ENCODE data around the gene CIZ1.
A peak's percentile ranks its signal among the peaks of the same experiment; 100 is the strongest.
"Not testable (repeated sequence)": the region's sequence is repeated elsewhere in the genome, so short reads cannot be mapped to it uniquely, and the experiment has no call there.

CIZ1 gene

DNA sequence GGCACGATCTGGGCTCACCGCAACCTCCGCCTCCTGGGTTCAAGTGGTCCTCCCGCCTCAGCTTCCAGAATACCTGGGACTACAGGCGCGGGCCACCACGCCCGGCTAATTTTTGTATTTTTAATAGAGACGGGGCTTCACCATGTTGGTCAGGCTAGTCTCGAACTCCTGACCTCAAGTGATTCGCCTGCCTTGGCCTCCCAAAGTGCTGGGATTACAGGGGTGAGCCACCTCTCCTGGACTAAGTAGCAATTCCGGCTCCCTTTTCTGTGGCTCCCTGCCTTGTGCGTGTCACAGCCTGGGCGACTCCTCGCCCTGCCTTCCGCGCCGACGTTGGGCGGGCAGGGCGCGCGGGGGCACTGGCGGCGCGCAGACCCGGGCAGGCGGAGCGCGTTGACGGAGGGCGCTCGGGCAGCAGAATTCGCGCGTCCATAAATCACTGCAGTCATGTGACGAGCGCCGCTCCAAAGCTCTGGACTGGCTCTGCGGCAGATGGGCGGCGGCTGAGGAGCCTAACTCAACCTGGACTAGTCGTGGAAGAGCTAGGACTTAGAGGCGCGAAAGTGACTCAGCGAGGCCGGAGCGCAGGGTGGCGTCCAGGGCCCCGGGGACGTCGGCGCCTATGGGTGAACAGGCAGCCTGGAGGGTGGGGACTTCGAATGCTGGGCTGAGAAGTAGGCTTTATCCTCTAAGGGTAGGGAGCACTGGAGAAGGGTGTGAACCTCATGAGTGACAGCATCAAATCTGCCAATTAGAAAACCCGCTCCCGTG is 1.4 kb upstream of the CIZ1 start:
- peak in 2 of 4 experiments; percentile 19 to 41 for DNase-seq (ENCODE audit: low read depth in 4 of 4, low spot score in 1 of 4)

DNA sequence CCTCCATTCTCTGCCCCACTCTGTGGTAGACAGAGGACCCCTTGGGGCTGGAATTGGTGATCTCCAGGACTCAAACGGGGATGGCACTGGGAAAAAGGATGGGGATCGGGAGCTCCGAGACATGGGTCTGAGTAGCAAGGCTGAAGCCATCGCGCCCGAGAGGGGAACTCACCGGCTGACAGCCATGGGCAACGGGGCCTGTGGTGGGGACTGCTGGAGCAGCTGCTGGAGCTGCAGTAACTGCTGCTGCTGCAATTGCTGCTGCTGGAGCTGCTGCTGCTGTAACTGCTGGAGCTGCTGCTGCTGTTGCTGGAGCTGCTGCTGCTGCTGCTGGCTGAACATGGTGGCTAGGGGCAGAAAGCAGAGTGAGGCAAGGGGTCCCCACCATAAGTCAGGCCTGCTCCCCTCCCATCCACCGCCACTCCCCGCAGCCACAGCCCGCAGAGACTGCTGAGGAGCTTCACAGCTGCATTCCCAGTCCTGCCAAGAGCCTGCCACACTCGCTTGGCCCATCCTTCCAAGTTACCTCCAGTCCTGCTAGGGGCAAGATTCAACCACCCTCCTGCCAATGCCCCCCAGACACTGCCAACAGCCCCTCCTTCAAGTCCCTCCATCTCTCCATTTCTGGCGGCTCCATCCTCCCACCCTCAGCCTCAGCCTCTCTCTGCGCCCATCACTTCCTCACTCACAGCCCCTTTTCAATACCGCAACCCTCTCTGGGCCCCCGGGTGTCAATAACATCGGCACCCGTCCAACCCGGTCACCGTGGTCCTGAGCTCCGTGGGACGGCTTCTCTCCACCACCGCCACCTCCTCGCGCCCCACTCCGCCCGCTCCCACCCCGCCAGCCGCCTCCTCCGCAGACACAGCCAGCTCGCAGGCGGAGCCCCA is 611 bp downstream of the CIZ1 start:
- DNase-seq (ENCODE audit: low read depth in 4 of 4, low spot score in 1 of 4): no peak

DNA sequence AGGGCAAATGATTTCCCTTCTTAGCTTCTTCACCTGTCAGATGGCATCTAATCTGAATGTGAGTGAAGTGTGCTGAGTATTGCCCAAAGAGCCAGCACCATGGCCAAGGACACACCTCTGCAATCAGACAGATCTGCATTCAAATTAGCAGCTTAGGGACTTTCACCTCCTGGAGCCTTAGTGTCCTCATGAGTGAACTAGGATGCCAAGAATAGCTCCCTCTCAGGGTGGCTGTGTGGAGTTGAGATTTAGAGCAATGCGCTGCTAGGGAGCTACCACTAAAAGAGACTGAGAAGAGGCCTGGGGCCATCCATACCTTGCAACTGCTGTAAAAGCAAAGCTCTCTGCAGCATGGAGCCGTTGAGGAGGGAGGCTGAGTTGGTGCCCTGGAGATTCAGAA is 1.4 kb downstream of the CIZ1 start:
- no peak for DNase-seq (ENCODE audit: low read depth in 4 of 4, low spot score in 1 of 4)

DNA sequence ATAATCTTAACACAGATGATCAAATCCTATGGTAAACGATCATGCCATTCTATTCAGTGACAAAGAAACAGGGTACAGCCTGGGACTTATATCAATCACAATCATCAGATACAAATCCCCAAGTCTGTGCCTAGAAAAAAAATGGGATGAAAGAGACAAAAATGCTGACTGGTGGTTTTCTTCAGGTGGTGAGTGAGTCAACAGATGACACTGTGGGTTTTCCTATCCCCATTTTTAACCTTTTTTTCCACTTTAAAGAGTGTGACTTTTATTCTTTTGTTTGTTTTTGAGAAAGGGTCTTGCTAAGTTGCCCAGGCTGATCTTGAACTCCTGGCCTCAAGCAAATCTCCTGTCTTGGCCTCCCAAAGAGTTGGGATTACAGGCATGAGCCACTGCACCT is 3.2 kb downstream of the CIZ1 start:
- no peak for DNase-seq (ENCODE audit: low read depth in 4 of 4, low spot score in 1 of 4)

DNA sequence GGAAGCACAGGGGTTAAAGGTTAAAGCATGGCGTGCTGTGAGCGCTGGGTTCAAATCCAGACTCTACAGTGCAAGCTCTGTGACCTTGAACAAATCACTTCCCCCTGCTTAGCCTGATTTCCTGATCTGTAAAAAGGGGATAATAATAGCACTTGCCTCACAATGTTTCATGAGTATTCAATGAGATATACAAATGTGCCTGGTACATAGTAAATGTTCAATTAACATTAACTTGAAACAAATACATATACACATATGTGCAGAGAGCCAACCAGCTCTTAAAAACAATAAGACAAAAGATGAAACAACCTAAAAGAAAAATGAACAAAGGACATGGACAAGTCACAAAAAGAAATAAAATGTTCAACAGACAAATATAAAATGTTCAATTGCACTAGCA is 4.0 kb downstream of the CIZ1 start:
- no peak for DNase-seq (ENCODE audit: low read depth in 4 of 4, low spot score in 1 of 4)

DNA sequence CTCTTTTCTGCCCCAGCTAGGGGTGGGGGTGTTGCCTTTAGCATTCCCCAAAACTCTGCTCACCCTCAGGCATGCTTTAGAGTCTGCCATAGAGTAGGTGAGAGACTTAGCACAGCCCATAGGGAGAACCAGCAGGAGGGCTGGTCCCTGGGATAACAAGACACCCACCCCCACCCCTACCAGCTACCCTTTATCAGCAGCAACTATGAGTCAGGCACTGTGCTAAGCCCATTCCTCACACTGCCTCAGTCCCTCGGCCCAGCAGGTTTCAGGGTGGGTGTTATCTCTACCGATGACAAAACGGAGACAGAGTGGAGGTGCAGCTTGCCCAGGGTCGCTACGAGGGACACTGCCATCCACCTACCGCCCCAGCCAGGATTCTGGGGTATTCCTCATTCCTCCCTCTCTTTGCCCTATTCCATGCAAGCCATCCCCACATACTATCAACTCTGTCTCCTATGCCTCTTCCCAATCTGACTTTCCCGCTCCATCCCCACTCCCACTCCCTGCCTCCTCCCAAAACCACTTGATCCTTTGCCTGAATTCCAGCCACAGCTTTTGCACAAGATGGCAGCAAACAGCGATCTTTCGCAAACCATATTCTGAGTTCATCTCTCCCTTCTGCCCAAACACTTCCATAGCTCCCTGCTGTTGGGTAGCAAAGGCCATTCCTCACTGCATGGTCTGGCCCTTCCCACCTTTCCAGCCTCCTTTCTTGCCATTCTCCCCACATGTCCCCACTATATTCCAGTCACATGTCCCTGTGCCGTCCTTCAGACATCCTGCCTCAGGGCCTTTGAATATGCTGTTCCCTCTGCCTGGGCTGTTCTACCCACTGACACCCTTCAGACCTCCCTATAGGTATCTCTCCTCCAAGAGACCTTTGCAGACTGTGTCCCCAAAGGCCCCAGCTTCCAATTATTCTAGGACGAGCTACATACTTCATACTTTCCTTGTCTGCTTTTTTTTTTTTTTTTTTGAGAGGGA is 5.1 kb downstream of the CIZ1 start:
- DNase-seq (ENCODE audit: low read depth in 4 of 4, low spot score in 1 of 4): no peak

DNA sequence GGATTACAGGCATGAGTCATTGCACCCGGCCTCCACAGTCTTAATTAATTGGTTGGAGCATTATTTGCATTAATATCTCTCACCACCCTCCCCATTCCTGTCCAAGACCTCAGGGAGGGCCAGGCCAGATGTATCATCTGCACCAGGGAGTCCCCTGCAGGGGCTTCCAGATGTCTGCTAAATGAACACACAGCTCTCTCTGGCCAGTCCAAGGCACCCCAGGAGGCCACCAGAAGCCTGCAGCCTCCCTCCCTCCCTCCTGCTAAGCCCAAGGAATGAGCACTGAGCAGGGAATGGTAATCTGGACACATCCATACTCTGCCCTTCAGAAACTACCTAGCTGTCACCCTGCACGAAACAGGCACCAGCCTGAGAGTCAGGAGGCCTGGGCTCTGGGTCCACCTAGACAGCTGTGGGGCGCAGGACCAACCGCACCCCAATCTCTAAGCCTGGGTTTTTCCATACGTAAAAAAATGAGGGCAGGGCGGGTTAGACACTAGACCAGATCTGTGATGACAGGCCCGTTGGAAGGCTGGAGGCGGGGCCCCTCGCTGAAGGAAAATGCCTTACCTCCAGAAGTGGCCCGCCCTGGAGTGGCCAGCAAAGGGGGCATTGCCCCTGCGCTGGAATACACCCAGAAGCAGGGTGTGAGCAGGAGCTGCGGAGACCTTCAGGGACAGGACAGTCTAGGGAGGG is 8.3 kb downstream of the CIZ1 start:
- no peak for DNase-seq (ENCODE audit: low read depth in 4 of 4, low spot score in 1 of 4)

DNA sequence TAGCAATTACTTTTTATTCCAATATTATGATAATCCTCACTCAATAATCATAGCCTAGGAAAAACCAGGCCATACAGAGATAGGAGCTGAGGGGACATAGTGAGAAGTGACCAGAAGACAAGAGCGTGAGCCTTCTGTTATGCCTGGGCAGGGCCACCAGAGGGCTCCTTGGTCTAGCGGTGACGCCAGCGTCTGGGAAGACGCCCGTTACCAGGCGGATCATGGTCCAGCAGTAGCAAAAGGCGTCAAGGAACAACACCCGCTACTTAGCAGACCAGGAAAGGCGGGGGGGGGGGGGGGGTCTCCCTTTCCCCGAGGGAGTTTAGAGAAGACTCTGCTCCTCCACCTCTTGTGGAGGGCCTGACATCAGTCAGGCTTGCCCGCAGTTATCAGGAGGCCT is 9.9 kb downstream of the CIZ1 start:
- not testable (repeated sequence) for DNase-seq (ENCODE audit: low read depth in 4 of 4, low spot score in 1 of 4)

DNA sequence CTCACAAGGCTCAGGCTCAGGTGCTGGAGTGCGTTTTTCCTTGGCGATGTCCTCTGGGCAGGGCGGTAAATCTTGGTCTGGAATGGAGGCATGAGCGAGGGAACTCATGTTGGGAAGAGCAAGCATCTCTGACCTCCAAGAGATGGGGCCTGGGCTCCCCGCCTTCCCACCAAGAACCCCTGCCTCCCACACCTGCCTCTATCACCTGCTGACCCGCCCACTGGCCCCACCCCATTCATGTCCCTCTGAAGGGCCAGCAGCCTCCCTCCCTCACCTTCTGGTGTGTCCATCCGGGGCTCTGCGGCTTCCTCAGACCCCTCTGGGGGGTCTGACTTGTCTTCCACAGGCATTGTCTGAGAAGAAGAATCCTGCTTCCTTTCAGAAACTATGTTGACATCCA is 10.9 kb downstream of the CIZ1 start:
- DNase-seq (ENCODE audit: low read depth in 4 of 4, low spot score in 1 of 4): no peak

DNA sequence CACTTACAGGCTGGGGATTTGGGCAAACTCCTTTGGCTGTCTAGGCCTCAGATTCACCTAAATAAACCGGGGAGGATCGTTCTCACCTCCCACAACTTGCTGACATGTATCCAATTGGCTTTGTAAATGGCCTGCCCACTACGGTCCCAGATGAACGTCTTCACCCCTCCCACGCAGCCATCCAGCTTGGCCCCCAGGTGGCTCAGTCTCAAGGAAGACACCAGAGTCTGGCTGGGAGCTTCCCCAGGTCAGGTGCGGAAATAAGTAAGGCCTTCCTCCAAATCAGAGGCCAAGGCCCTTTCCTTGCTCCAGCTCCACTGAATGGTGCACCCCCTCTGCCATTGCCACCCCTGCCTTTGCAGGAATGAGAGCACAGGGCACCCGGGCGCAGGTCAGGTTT is 11.4 kb downstream of the CIZ1 start:
- DNase-seq (ENCODE audit: low read depth in 4 of 4, low spot score in 1 of 4): no peak

DNA sequence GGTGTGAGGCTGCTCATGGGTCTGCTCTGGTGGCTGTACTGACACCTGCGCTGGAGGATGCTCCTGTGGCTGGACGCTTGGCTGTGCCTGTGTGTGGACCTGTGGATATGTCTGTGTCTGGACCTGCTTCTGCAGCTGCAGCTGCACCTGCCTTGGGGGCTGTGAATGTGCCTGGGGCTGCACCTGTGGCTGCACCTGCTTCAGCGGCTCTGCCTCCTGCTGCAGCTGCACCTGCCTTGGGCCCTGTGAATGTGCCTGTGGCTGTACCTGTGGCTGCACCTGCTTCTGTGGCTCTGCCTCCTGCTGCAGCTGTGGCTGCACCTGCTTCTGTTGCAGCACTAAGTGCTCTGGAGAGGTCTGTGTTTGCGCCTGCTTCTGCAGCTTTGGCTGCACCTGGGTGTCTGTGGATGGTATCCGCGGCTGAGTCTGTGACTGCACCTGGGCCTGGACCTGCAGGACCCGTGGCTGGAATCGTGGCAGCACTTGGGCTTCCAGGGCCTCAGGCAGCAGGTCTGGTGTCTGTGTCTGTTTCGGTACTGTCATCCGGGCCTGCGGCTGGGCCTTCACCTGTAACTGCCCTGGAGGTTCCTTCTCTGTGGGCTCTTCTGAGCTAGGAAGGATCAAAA is 12.5 kb downstream of the CIZ1 start:
- DNase-seq (ENCODE audit: low read depth in 4 of 4, low spot score in 1 of 4): no peak

DNA sequence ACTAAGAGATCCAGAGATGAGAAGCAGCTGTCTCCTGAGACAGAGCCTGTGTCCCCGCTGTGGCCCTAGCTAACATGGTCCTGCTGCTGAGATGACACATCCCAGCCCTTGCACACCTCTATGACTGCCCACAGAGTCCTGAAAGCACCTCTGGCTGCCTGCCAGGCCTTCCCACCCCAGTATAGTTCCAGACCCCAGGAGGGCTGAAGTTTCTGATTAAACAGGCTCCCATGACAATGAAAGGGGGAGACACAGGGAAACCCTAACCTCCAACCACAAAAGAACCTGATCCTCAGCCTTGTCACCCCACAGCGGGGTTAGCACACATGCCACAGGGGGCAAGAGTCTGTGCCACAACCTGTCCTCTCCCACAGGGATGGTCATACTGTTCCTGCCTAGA is 15.6 kb downstream of the CIZ1 start:
- no peak for DNase-seq (ENCODE audit: low read depth in 4 of 4, low spot score in 1 of 4)

DNA sequence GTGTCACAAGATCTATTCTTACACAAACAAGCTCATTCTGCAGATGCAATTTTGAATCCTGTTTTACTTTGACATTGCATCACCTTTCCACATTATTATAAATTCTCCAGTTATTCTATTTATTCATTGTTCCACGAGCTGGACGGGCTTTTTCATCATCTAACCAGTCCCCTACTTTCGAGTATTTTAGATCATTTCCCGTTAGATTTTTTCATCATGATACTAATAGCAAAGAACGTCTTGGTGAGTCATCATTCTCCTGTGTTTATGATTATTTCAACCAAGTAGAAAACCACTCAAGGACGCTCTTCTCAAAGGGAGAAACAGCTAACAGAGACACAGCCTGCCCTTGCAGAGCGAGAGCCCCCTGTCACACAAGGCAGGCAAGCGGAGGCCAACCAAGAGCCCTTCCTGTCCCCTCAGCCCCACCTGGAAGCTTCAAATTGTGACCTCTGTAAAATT is 16.2 kb downstream of the CIZ1 start:
- DNase-seq (ENCODE audit: low read depth in 4 of 4, low spot score in 1 of 4): no peak

DNA sequence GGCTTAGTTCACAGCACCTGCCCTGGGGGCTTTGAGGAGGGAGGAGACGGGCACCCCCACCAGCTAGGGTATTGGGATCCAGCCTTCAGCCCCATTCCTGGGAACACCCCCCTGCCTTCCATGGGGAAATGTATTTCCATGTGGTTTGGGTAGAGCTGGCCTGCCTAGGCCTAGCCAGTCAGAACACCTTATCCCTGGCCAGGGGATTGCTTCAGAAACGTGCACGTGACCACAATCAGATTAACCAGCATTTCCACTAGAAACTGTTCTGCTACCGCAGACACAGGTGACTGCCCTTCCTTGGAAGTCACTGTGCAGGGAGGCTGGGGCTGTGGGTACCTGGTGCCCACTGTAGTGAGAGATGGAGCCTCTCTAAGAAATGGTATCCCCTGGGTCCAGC is 17.3 kb downstream of the CIZ1 start:
- DNase-seq (ENCODE audit: low read depth in 4 of 4, low spot score in 1 of 4): no peak

DNA sequence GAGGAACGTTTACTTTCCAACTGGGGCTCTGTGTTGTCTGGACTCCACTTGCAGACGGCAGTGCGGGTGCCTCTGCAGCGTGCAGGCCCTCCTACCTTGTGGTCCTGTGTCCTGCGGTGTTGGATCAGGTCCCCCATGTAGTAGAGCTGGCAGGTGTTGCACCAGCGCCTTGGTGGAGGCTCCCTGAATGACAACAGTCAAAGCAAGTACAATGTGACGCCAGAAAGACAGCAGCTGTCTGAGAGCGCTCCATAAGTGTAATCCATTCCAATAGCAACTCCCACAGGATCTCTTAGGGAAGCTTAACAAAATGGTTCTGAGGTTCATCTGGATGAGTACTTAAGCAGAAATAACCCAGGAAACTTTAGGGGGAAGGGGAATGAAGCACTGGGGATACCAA is 21.4 kb downstream of the CIZ1 start:
- no peak for DNase-seq (ENCODE audit: low read depth in 4 of 4, low spot score in 1 of 4)

DNA sequence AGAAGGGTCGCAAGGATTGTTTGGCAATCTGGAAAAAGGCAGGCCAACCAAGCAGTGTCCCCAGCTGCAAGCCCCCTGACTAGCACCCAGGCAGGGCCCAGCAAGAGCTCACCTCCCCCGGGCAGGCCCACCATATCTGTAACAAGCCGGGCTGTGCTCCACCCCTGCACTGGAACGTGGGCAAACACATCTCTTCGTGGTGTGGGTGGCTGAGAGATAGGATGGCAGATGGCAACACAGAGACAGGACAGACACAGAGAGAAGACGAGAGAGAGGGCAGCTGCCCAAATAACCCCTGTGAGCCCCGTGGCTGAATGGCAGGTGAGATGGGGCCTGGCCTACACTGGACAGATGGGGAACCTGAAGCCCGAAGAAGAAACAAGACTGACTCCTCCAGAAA is 21.9 kb downstream of the CIZ1 start:
- DNase-seq (ENCODE audit: low read depth in 4 of 4, low spot score in 1 of 4): no peak

DNA sequence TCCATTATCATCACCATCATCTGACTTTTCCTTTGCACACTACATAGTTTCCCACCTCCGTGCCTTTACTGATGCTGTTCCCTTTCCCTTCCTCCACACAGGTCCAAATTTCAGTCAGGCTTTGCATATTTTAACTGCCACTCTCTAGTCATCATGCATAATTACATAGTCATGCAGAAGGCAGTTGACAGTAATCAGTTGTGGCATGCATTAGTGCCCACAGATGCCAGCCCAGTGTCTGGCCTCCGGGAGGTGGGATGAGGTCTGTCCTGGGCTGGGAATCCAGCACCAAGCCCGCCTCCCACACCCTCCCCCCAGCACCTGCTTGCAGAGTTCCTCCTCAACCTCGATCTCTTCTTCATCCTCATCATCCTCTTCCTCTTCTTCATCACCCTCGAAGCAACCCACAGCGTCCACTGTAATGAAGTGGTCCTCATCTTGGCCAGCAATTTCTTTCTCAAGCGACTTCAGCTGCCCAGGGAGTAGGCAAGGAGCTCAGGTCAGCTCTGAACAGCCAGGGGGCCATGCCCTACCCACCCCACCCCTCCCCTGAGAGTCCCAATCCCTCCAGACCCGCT is 22.6 kb downstream of the CIZ1 start:
- DNase-seq (ENCODE audit: low read depth in 4 of 4, low spot score in 1 of 4): no peak

DNA sequence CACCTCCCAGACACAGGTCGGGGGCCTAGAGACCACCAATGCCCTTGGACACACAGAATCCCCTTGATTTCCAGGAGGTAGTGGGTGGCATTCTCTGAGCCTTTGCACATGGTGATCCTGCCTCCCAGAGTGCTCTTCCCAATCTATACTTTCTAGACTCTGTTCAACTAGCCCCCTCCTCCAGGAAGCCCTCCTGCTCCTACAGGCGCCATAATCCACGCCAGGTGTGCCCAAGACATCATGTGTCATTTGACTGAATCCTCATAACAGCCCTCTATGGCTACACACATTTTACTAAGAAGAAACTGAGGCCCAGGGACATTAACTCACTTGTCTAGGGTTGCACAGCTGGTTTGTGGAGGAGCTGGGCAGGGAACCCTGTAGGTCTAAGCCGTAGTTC is 24.2 kb downstream of the CIZ1 start:
- no peak for DNase-seq (ENCODE audit: low read depth in 4 of 4, low spot score in 1 of 4)

DNA sequence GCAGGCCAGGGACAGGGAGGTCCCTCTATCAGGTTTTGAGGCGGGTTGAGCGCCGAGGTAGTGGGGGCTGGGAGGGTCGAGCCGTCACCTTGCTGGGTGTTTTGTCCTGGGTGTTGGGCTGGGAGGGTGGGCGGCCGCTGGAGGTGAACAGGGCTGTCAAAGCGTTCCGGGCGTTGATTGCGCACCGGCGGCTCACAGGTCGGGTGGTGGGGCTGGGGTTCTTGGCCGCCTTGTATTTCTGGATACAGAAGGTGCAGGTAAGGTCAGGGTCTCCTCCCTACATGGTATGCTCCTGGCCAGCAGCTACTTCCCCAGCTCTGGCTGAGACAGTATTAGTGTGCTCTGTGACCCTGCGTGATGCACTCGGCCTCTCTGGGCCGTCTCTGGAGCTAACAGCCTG is 25.2 kb downstream of the CIZ1 start:
- no peak for DNase-seq (ENCODE audit: low read depth in 4 of 4, low spot score in 1 of 4)

Data from stimulated activated CD4-positive, alpha-beta T cell treated with anti-CD3 and anti-CD28 coated beads, Interleukin-1b, Interleukin-23, amount 100 ng/mL, for 24 hours (primary cell).